ENCODE data around the gene MPP4. TPM values are rescaled to one million over a fixed set of nuclear protein-coding genes. Genes with fewer than 3 reads are reported as not detected.

The MPP4 gene
- total and polyA plus RNA-seq, 9 of the 15 experiments (the other 6 are each of a cell fraction or from before 2014, with no cell fraction given), result 0.03 to 0.08 TPM; not detected in 7

DNA sequence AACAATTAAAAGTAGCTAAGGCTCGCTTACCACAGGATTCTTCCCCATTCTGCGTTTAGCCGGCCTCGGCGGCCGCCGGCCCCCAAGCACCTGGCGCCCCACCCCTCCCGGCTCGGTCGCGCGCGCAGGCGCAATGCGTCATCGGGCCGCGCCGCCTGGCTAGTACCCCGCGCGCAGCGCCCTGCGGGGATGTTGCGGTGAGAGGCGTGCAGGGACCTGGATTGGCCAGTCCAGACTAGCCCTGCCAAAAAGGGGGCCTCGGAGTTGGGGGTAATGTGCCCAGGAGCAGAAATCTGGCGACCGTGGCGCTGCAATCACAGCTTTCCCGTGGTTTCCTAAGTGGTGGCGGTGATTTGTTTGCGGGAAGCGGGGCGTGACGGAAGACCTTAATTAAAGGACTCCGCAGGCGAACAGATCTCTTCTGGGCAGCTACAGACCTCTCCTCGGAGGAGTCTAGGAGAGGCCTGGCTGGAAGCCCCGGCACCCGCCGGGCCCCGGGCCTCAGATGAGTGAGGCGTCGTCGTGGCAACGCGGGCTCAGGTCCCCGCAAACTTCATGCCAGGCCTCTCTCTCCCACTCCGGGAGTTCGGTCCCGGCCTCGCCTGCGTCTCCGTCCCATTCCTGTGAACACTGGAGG lies 55.7 kb downstream of the MPP4 start (continued):
- TF ChIP-seq, protein P1, sequence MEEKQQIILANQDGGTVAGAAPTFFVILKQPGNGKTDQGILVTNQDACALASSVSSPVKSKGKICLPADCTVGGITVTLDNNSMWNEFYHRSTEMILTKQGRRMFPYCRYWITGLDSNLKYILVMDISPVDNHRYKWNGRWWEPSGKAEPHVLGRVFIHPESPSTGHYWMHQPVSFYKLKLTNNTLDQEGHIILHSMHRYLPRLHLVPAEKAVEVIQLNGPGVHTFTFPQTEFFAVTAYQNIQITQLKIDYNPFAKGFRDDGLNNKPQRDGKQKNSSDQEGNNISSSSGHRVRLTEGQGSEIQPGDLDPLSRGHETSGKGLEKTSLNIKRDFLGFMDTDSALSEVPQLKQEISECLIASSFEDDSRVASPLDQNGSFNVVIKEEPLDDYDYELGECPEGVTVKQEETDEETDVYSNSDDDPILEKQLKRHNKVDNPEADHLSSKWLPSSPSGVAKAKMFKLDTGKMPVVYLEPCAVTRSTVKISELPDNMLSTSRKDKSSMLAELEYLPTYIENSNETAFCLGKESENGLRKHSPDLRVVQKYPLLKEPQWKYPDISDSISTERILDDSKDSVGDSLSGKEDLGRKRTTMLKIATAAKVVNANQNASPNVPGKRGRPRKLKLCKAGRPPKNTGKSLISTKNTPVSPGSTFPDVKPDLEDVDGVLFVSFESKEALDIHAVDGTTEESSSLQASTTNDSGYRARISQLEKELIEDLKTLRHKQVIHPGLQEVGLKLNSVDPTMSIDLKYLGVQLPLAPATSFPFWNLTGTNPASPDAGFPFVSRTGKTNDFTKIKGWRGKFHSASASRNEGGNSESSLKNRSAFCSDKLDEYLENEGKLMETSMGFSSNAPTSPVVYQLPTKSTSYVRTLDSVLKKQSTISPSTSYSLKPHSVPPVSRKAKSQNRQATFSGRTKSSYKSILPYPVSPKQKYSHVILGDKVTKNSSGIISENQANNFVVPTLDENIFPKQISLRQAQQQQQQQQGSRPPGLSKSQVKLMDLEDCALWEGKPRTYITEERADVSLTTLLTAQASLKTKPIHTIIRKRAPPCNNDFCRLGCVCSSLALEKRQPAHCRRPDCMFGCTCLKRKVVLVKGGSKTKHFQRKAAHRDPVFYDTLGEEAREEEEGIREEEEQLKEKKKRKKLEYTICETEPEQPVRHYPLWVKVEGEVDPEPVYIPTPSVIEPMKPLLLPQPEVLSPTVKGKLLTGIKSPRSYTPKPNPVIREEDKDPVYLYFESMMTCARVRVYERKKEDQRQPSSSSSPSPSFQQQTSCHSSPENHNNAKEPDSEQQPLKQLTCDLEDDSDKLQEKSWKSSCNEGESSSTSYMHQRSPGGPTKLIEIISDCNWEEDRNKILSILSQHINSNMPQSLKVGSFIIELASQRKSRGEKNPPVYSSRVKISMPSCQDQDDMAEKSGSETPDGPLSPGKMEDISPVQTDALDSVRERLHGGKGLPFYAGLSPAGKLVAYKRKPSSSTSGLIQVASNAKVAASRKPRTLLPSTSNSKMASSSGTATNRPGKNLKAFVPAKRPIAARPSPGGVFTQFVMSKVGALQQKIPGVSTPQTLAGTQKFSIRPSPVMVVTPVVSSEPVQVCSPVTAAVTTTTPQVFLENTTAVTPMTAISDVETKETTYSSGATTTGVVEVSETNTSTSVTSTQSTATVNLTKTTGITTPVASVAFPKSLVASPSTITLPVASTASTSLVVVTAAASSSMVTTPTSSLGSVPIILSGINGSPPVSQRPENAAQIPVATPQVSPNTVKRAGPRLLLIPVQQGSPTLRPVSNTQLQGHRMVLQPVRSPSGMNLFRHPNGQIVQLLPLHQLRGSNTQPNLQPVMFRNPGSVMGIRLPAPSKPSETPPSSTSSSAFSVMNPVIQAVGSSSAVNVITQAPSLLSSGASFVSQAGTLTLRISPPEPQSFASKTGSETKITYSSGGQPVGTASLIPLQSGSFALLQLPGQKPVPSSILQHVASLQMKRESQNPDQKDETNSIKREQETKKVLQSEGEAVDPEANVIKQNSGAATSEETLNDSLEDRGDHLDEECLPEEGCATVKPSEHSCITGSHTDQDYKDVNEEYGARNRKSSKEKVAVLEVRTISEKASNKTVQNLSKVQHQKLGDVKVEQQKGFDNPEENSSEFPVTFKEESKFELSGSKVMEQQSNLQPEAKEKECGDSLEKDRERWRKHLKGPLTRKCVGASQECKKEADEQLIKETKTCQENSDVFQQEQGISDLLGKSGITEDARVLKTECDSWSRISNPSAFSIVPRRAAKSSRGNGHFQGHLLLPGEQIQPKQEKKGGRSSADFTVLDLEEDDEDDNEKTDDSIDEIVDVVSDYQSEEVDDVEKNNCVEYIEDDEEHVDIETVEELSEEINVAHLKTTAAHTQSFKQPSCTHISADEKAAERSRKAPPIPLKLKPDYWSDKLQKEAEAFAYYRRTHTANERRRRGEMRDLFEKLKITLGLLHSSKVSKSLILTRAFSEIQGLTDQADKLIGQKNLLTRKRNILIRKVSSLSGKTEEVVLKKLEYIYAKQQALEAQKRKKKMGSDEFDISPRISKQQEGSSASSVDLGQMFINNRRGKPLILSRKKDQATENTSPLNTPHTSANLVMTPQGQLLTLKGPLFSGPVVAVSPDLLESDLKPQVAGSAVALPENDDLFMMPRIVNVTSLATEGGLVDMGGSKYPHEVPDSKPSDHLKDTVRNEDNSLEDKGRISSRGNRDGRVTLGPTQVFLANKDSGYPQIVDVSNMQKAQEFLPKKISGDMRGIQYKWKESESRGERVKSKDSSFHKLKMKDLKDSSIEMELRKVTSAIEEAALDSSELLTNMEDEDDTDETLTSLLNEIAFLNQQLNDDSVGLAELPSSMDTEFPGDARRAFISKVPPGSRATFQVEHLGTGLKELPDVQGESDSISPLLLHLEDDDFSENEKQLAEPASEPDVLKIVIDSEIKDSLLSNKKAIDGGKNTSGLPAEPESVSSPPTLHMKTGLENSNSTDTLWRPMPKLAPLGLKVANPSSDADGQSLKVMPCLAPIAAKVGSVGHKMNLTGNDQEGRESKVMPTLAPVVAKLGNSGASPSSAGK (IDR thresholded peaks at IDR 0.05), result peak; percentile 42; the same call in 1 of the 2 replicates
- TF ChIP-seq DIDO1 (tag; IDR thresholded peaks at IDR 0.05; ENCODE audit: low read depth), result 0 out of 2 replicates have a peak, but pooled peaks have one; percentile 56
- peak; percentile 74; the same call in 1 of the 2 replicates for TF ChIP-seq CBFB (CRISPR knock-in tag; IDR thresholded peaks at IDR 0.05)
- no peak for TF ChIP-seq MAFG (tag; conservative IDR thresholded peaks at IDR 0.05)
- peak; percentile 95 for TF ChIP-seq KDM1A (IDR thresholded peaks at IDR 0.05)
- TF ChIP-seq RCOR1 (IDR thresholded peaks at IDR 0.05; ENCODE audit: borderline replicate concordance in 1 of 2, low read depth in 2 of 2, low read length in 2 of 2), result peak; percentile 62 to 63; a peak in 2 of 4 replicates
- TF ChIP-seq ATF1 (CRISPR knock-in tag; IDR thresholded peaks at IDR 0.05), result peak; percentile 85
- peak; percentile 98 for TF ChIP-seq ATF1 (tag; IDR thresholded peaks at IDR 0.05)
- TF ChIP-seq RBM25 (IDR thresholded peaks at IDR 0.05; ENCODE audit: low read depth, low read length, severe bottlenecking), result no peak
- 0 out of 2 replicates have a peak, but pooled peaks have one; percentile 26 for TF ChIP-seq PATZ1 (CRISPR knock-in tag; IDR thresholded peaks at IDR 0.05; ENCODE audit: borderline replicate concordance)
- TF ChIP-seq SIRT6 (IDR thresholded peaks at IDR 0.05; ENCODE audit: low read depth, low read length), result no peak
- TF ChIP-seq NEUROD1 (IDR thresholded peaks at IDR 0.05; ENCODE audit: borderline replicate concordance, low read depth, low read length, partially characterized antibody), result peak; percentile 42
- TF ChIP-seq ZNF764 (CRISPR knock-in tag; IDR thresholded peaks at IDR 0.05; ENCODE audit: low read depth), result no peak
- TF ChIP-seq ZNF583 (CRISPR knock-in tag; IDR thresholded peaks at IDR 0.05), result no peak
- peak; percentile 97 for TF ChIP-seq CREB1 (IDR thresholded peaks at IDR 0.05)
- peak; percentile 97 for TF ChIP-seq CREB1 (CRISPR knock-in tag; IDR thresholded peaks at IDR 0.05)

Measured in K562 (cell line).